Pancreas (tissue), 10 donors: ENCODE data around the gene LCE3C. TPM values are rescaled to one million over a fixed set of nuclear protein-coding genes. Genes with fewer than 3 reads are reported as not detected.
"Not testable (repeated sequence)": the region's sequence is repeated elsewhere in the genome, so short reads cannot be mapped to it uniquely, and the experiment has no call there.

Experiments
- ATAC-seq, 4 donors: fragments of 200-7000 bp; cut with Tn5 transposase; one replicate each; pipeline versions ENCODE4 v1.8.0 to v1.9.1; 2020; ENCODE audit warnings: mild to moderate bottlenecking in 4 of 4, moderate library complexity in 4 of 4
- DNase-seq, 6 donors: peaks; one replicate each; pipeline ENCODE4 v3.0.0-alpha.2; 2020
- FAIRE-seq: peaks from 2 replicates; lab custom pipeline; 2012; peaks lifted over from hg19 to GRCh38; lab: Jason Lieb, UNC
- H3K27ac ChIP-seq, 4 donors: fragments of 200-600 bp; sonication (generic); 1 replicate in 3 of 4; 2 replicates in 1 of 4; pipeline versions ENCODE4 v1.5.0 to v1.8.0; 2020
- H3K27me3 ChIP-seq, 4 donors: fragments of 200-600 bp; one replicate each; pipeline ENCODE4 v1.8.0; 2021
- H3K36me3 ChIP-seq, 3 donors: fragments of 200-600 bp; sonication (generic) in 1 of 3; one replicate each; pipeline versions ENCODE4 v1.5.0 to v1.8.0; 2020 to 2021
- H3K4me1 ChIP-seq, 3 donors: fragments of 200-600 bp; one replicate each; pipeline ENCODE4 v1.8.0; 2021
- H3K4me3 ChIP-seq, 4 donors: fragments of 200-600 bp; sonication (generic) in 2 of 4; one replicate each; pipeline versions ENCODE4 v1.5.0 to v1.8.0; 2020 to 2021
- H3K9me3 ChIP-seq, 4 donors: fragments of 200-600 bp; one replicate each; pipeline ENCODE4 v1.8.0; 2021
- WGBS, 2 donors: extraction: QIAGEN DNeasy Blood & Tissue Kit; methylation state at CpG; one replicate each; pipeline ENCODE4 v1.1.7; 2013; 5-methylcytosine and 5-hydroxymethylcytosine counted together
- intact Hi-C, 3 donors: fragments of 100-400 bp; cut with DNase I; formaldehyde crosslinking; loops; one replicate each; pipeline versions ENCODE4 v1.11.1 to v1.14.2; 2022
- polyA plus RNA-seq, 2 donors: library from polyadenylated mRNA; stranded (reverse); fragments of 200-250 nt; gene quantifications; one replicate each; pipeline ENCODE4 v1.2.3, GENCODE V29; 2013
- total RNA-seq, 6 donors: library from RNA; stranded (reverse); fragmentation: NEBNext Ultra II Directional in 4 of 6; extraction: Animal tissue kit (Norgen Biotek cat#: 25700) in 4 of 6; gene quantifications; one replicate each; pipeline versions ENCODE4 v1.2.1 to v1.2.4, GENCODE V29; 2021 to 2023
- TF ChIP-seq, protein P1 (sequence below), 4 donors: fragments of 200-600 bp; sonication (generic) in 3 of 4; IDR thresholded peaks; one replicate each; pipeline versions ENCODE4 v1.5.0 to v1.8.0; 2021; ENCODE audit warnings: antibody characterized with exemption in 4 of 4
- donor health status: healthy with polysubstance abuse.
- donor health status: DM: no; HTN: no; CAD: no; lungs with moderate emphysema.
- donor health status: DM: no; HTN: no; CAD: no.
- donor health status: control.
- donor health status: control.
- donor health status: Bipolar disorder and iron deficiency.
- donor health status: DM: yes; HTN: yes; CAD: no.
- donor health status: DM: no; HTN: no; CAD: no.
- donor health status: DM: no; HTN: no; CAD: no.
- donor health status: DM: yes; HTN: yes; CAD: no.

The LCE3C gene
- total and polyA plus RNA-seq, 8 donors, result not detected

DNA sequence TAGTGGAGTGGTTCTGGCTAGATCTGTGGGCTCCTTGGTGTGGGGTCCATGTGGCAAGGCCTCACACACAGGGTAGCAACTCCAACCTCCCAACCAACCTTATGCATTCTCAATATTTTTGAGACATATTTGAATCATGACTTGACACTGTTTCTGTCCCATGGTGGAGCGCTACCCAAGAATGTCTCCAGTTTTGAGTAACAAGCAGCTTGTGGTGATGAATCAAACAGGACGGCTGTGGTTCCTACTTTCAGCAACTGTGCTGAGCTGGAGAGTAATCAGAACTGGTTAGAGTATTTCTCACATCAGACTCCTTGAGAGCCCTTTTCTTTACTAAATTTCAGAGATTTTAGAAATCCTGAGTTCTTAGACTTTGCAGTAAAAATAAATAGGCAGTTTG is 22.9 kb upstream of the LCE3C start:
- WGBS, 2 donors, result 75 to 85% methylated on average over 2 of the region's 2 CpGs
- no peak for FAIRE-seq
- TF ChIP-seq, protein P1, sequence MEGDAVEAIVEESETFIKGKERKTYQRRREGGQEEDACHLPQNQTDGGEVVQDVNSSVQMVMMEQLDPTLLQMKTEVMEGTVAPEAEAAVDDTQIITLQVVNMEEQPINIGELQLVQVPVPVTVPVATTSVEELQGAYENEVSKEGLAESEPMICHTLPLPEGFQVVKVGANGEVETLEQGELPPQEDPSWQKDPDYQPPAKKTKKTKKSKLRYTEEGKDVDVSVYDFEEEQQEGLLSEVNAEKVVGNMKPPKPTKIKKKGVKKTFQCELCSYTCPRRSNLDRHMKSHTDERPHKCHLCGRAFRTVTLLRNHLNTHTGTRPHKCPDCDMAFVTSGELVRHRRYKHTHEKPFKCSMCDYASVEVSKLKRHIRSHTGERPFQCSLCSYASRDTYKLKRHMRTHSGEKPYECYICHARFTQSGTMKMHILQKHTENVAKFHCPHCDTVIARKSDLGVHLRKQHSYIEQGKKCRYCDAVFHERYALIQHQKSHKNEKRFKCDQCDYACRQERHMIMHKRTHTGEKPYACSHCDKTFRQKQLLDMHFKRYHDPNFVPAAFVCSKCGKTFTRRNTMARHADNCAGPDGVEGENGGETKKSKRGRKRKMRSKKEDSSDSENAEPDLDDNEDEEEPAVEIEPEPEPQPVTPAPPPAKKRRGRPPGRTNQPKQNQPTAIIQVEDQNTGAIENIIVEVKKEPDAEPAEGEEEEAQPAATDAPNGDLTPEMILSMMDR (IDR thresholded peaks at IDR 0.05), result no peak
- Histone ChIP-seq H3K27ac (no peak overlapping the region), H3K9me3 (no peaks in the 10 kb centered on the region), H3K36me3 (no peaks in the 10 kb centered on the region), H3K4me3 (no peak overlapping the region), H3K4me1 (no peaks in the 10 kb centered on the region), H3K27me3 (no peaks in the 10 kb centered on the region)
- intact Hi-C loops, result no loop called here
- no peak for DNase-seq
- no peak for ATAC-seq

DNA sequence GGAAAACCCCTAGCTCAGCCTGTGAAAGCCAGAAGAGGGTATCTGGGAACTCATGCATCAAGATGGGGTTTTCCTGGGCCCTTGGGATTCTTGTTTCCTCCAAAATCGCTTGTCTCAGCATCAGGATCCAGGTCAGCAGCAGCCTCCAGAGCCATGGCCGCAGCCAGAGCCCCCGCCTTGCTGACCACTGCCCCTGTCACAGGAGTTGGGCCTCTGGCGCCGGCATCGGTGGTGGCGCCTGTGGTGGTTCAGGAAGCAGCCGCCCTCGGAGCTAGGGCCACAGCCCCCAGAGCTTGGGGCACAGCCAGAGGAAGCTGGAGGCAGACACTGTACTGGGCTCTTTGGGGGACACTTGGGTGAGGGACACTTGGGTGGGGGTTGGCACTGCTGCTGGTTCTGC is 20.5 kb upstream of the LCE3C start:
- intact Hi-C loops, H3K27me3 ChIP-seq, DNase-seq, H3K36me3 ChIP-seq, H3K9me3 ChIP-seq, H3K4me1 ChIP-seq, H3K27ac ChIP-seq, FAIRE-seq, ATAC-seq, H3K4me3 ChIP-seq: not testable (repeated sequence)
- 73 to 85% methylated on average over 7 to 9 of the region's 9 CpGs for WGBS, 2 donors

DNA sequence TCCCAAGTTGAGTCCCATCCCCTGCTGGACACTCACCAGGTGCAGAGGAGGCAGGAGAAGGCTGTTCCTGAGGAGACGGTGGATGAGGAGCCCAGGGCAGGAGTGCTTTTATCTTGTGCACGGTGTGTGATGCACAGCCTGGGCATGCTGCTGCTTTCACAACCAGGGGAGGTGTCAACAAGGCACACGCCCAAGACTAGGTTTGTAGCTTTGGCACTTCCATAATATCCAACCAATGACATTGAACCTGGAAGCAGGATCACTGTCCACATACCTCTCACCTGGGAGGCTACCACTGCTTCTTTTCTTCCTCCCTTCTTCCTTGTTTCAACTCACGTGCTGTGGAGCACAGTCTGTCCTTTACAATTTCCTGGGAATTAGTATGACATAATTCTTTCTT is 19.6 kb upstream of the LCE3C start, which contains the start of gene LCE3D:
Gene LCE3D (minus strand): TSS at position 84 of the 400 bp plus-strand sequence. CDS start 580 bp downstream, outside the sequence.
- Histone ChIP-seq H3K27me3 (no peaks in the 10 kb centered on the region), H3K9me3 (no peaks in the 10 kb centered on the region), H3K4me1 (no peaks in the 10 kb centered on the region), H3K36me3 (no peaks in the 10 kb centered on the region), H3K27ac (no peak within 1 kb of the TSS), H3K4me3 (no peak within 1 kb of the TSS)
- no peak for FAIRE-seq
- ATAC-seq, result no peak
- DNase-seq, result no peak
- WGBS, 2 donors, result 43 to 50% methylated on average over 4 of the region's 4 CpGs
- intact Hi-C loops, result no loop called here
- TF ChIP-seq, protein P1 (IDR thresholded peaks at IDR 0.05), result no peak

DNA sequence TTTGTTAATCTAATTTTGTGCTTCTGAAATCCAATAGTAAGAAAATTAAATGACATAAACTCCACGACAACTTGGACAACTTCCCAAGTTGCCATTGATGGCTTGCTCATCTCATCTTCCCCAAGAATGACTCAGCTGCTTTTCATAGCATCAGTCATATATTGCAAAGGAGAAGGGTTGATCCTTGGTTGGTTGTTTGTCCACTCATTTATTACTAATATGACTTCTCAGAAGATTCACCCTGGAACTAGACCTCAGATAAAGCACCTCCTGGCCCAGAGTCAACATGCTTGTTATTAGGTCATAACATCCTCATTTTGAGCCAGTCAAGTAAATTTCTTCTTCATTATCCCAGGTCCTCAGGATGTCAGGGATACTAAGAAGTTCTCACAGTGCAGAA is 17.4 kb upstream of the LCE3C start:
- H3K4me3 ChIP-seq, result no peak overlapping the region
- ATAC-seq, result no peak
- no peaks in the 10 kb centered on the region for H3K27me3 ChIP-seq
- H3K27ac ChIP-seq, result no peak overlapping the region
- DNase-seq, result no peak
- 42 to 59% methylated on average over 1 of the region's 1 CpG for WGBS, 2 donors
- H3K36me3 ChIP-seq, result no peaks in the 10 kb centered on the region
- no peaks in the 10 kb centered on the region for H3K9me3 ChIP-seq
- H3K4me1 ChIP-seq, result no peaks in the 10 kb centered on the region
- TF ChIP-seq, protein P1 (IDR thresholded peaks at IDR 0.05), result no peak
- intact Hi-C loops, result no loop called here
- FAIRE-seq, result no peak

DNA sequence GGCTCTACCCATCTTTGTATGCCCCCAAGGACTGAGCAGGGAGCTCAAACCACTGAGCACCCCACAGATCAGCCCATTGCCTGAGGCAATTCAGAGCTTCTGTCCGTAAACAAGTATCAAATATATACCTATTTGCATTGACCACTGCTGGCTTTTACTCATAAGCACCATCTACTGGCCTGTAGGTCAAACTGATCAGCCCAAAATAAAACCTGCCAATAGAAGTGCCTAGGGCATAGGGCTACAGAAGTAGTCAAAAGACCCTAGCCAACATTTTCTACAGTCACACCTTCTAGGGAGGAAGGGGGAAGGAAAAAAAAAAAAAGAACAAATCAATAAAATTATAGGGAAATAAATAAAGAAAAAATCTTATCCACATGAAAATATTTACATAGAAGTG is 14.4 kb upstream of the LCE3C start:
- Histone ChIP-seq H3K27ac (no peak overlapping the region), H3K9me3 (no peaks in the 10 kb centered on the region), H3K4me3 (no peak overlapping the region), H3K36me3 (no peaks in the 10 kb centered on the region), H3K27me3 (no peaks in the 10 kb centered on the region), H3K4me1 (no peaks in the 10 kb centered on the region)
- 41% methylated on average over 1 of the region's 1 CpG; no CpG with 5 or more reads in 1 of the 2 donors for WGBS, 2 donors
- DNase-seq, result no peak
- FAIRE-seq, result no peak
- ATAC-seq, result no peak
- TF ChIP-seq, protein P1 (IDR thresholded peaks at IDR 0.05), result no peak
- intact Hi-C loops, result no loop called here
